Fibroblast of upper back skin (primary cell): ENCODE data around the gene CD38.

Experiments used
- DNase-seq: peaks from one replicate; pipeline ENCODE4 v3.0.0-alpha.2; 2013

Gene CD38

DNA sequence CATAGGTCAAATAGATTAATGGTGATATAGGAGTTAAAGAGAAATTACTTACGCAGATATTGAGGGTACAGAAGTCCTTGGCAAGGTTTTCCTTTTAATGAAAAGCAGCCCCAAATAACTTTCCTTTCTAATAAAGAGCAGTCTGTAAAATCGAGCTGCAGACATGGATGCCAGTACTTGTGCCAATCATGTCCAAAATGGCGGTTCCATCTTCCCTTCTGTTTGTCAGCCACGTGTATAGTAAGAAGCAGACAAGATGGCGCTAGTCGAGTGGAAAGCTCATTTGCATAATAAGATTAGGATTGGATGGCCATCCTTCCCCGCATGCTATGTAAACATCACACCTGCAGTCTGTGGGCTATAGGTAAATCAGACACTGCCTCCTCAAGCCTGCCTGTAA lies 92.0 kb downstream of the CD38 start:
- no peak for DNase-seq

DNA sequence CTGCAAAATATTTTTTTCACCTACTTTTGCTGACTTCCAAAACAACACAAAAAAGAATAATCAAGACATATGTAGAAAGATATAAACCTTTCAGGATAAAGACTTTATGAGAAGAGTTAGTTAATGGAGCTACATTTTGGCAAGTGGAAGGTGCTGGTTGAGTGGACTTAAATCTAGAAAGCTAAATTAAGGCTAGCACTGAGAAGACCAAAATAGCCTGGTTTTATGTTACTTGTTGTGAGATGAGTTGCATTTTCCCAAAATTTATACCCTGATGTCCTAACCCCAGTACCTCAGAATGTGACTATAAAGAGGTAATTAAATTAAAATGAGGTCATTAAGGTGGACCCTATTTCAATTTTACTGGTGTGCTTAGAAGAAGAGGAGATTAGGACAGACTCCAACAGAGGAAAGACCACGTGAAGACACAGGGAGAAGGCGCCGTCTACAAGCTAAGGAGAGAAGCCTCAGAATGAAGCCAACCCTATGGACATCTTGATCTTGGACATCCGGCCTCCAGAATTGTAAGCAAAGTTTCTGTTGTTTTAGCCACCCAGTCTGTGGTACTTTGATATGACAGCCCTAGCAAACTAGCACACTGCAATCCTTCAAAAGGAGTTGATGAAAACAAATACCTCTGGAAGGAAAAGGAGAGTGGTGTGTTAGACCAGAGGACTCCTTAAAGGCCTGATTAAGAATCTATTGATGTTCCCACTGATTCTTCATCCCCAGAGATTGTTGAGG lies 93.0 kb downstream of the CD38 start:
- DNase-seq, result no peak

DNA sequence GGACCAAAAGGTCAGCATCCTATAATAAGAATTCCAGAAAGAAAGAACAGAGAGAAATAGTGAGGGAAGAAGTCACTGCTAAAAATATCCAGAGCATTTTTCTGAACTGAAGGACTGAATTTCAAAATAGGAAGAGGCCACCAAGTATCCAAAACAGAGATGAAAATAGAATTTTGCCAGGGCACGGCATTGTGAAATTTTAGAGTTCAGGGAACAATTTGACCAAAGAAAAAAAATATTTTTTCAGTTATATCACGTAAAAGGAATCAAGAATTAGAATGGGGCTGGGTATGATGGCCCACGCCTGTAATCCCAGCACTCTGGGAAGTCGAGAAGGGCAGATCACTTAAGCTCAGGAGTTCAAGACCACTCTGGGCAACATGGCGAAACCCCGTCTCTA lies 95.0 kb downstream of the CD38 start:
- DNase-seq, result no peak

GRCh38 chr4:15874671-15875070 lies 96.5 kb downstream of the CD38 start:
- DNase-seq, result no peak

DNA sequence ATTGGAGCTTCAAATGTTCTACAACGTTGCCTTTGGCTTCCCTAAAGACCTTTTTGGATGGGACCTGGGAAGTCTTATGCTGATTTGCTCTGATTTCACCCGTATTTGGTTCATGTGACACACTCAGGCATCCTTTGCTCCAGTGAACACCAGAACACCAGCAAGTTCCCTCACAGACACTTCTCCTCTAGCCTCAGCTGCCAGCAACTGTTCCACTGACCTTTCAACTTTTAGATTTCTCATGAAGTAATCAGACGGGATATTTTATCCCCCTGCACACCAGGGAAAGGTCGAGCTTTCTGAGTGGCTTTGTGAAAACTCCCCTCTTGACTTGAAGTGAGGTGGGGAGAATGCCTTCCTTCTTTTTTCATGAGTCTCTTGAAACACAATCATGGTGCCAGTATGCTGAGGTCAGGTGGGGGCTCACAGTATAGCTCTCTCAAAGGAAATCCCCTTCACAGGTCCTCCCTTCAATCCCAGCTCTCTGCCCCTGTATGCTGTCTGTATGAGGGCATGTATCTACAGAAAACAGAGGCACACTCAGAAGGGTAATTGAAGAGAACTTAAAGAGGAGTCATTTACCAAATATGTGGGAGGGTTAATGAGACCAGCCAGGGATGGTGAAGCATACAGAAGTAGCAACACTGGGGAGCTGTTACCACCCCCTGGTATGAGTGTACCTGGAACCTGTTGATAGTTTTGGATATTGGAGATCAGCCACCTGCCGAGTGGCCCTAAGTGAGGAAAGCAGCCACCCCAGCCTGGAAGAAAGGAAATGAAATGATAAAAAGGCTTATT lies 97.7 kb downstream of the CD38 start:
- no peak for DNase-seq

GRCh38 chr4:15878011-15878410 lies 99.9 kb downstream of the CD38 start:
- DNase-seq, result no peak

DNA sequence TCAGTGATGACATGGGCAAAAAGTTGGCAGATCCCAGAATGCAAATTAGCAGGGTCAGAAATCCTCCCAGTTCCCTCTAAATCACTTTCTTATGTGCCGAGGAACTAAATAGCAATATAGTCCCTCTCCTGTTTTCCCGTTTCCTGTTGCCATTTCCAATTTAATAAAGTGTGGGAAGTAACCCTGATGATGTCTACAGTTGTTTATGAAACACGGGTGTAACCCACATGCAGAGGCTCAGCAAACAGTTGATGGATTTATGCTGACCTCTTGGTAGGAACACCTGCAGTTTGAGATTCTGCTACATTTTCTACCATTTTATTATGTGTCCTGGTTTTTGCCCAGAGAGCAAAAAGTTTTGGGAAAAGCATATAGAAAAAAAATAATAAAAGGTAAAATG lies 103.7 kb downstream of the CD38 start:
- no peak for DNase-seq

GRCh38 chr4:15882675-15883086 lies 104.6 kb downstream of the CD38 start:
- DNase-seq, result peak; percentile 78

GRCh38 chr4:15883610-15884243 lies 105.6 kb downstream of the CD38 start:
- DNase-seq, result no peak

- DNase-seq, result no peak
Observed at GRCh38 chr4:15884666-15885065, 106.5 kb downstream of the CD38 start.

DNA sequence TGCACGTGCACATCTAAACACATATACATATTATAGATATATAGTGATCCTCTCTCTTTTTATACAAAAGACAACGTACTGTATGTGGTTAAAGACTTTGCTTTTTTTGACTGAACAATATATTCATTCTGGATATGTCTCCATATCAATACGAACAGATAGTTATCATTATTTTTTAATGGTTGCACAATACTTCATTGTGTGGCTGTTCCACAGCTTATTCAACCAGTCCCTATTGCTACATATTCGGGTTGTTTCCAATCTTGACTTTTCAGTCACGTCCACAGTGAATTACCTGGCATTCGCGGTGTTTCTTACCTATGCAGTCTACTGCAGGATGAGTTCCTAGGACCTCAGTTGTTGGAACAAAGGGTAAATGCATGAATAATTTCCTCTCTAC lies 107.3 kb downstream of the CD38 start:
- DNase-seq, result no peak

DNA sequence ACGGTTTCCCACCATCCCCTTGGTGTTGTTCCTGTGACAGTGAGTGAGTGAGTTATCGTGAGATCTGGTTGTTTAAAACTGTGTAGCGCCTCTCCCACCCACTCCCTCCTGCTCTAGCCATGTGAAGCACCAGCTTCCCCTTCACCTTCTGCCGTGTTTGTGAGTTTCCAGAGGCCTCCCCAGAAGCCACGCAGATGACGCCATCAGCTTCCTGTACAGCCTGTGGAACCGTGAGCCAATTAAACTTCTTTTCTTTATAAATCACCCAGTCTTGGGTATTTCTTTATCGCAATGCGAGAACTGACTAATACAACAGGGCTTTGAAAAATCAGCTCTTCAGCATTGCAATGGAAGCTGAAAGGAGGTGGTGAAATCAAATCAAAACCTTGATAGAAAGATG lies 110.4 kb downstream of the CD38 start:
- no peak for DNase-seq

GRCh38 chr4:15890246-15890829 lies 112.2 kb downstream of the CD38 start:
- no peak for DNase-seq

DNA sequence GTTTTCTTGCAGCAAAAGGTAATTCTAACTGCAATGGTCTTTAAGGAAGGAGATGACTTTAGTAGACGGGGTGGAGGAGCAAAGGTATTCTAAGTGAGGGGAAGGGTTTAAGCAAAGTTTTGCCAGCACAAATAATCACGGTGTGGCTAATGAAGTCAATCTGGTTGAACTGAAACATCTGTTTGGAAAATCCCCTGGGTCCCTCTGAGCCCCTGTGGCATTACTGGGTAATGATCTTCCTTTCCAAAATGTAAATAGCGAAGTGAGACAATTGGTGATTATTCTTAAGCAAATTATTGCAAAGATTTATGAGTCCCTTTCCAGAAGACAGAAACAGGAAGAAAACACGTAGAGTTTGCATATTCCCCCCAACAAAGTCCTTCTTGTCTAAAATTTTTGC lies 113.2 kb downstream of the CD38 start:
- DNase-seq, result no peak

DNA sequence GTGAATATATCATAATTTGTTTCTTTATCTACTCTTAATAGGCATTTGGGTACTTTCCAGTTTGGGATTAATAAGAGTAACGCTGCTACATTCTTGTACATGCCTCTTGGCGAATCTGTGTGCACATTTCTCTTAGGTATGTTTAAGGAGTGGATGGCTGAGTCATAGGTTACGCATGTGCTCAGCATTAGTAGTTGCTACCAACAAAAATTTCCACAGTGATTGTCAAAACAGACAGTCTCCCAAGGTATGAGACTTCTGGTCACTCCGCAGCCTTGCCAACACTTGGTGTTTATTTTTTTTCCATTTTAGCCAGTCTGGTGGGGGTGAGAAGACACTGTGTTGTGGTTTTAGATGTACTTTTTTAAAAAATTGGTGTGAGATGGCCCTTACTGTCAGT lies 115.8 kb downstream of the CD38 start:
- DNase-seq, result peak; percentile 96

DNA sequence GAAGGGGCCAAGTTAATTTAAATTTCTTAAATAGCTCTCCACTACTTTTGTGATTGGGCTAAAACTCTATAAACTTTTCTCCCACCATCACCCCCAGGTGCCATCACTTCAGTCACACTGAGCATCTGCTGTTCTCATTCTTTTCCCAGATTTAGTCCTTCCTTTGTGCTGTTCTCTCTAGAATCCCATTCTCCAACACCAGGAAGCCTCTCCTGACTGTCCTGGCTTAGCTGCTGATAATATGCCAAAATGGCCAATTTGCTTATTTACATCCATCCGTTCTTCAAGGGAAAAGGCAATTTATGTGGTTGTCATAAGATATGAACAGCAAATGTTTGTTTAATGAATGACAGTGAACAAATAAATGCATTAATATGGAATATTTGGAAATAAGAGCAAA lies 116.3 kb downstream of the CD38 start:
- DNase-seq, result no peak

GRCh38 chr4:15894921-15895916 lies 117.1 kb downstream of the CD38 start:
- peak; percentile 68 for DNase-seq

GRCh38 chr4:15897577-15897976 lies 119.4 kb downstream of the CD38 start:
- DNase-seq, result no peak

- DNase-seq, result peak; percentile 36
Observed at GRCh38 chr4:15898902-15899301, 120.8 kb downstream of the CD38 start.

GRCh38 chr4:15899511-15899910 lies 121.4 kb downstream of the CD38 start:
- DNase-seq, result no peak

DNA sequence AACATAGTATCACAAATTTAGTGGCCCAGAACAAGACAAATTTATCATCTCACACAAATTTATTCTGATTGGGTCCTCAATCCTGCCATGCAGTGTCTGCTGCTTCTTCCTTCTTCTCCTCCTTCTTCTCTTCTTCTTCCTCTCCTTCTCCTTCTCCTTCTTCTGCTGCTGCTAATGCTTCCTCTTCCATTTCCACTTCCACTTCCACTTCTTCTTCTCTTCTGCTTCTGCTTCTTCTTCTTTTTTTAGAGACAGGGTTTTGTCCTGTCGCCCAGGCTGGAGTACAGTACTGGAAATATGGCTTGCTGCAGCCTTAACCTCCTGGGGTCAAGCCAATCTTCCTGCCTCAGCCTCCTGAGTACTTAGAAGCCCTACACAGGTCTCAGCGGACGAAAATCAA lies 122.9 kb downstream of the CD38 start:
- no peak for DNase-seq

DNA sequence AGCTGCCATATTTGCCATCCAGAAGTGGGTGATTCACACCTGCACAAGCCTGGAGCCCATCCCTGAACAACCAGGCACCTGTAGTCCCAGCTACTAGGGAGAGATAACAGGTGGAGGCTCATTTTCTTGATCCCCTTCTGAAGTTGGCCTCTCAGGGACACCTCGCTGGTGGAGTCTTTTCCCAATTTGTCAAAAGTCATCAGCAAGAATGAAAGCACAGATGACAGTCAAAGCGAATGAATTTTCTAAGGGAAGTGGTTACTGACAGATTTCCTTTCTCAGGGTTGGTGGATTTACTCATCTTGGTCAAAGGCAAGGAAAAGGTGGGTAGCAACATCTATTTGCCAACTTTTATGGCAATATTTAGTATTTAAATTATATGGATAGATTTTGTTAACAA lies 123.9 kb downstream of the CD38 start:
- no peak for DNase-seq
